GM23248 (cell line): ENCODE results near the gene PDE4DIP.
"Not testable (repeated sequence)": the region's sequence is repeated elsewhere in the genome, so short reads cannot be mapped to it uniquely, and the experiment has no call there.

Experiments used
- EZH2 ChIP-seq: fragments of 200-600 bp; sonication (generic); IDR thresholded peaks from 2 replicates; pipeline ENCODE4 v1.6.1; 2018; ENCODE audit warnings: antibody characterized with exemption, mild to moderate bottlenecking; ENCODE audit not compliant: insufficient read depth, poor library complexity, severe bottlenecking
- EZH2phosphoT487 ChIP-seq: fragments of 200-600 bp; sonication (generic); IDR thresholded peaks from 2 replicates; pipeline ENCODE4 v1.6.1; 2018; ENCODE audit warnings: antibody characterized with exemption, moderate library complexity, mild to moderate bottlenecking, low read depth; ENCODE audit not compliant: insufficient read depth

DNA sequence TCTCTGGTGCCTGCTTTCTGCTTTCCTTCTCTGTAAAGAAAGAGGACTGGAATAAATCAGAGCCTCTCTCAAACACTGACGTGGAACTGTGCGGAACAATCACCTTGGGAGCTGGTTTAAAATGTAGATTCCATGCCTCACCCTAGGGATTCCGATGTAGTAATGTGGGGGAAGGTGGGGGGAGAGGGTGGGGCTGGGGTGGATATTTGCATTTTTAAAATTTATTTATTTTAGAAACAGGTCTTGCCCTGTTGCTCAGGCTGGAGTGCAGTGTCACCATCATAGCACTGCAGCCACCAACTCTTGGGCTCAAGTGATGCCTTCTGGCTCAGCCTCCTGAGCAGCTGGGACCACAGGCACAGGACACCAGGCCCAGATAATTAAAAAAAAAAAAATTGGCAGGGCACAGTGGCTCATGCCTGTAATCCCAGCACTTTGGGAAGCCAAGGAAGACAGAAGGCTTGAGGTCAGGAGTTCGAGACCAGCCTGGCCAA, 45.9 kb downstream of the PDE4DIP start:
- TF ChIP-seq EZH2, EZH2phosphoT487: not testable (repeated sequence)
